PFSK-1 (cell line): ENCODE measurements around the gene MAST4.

Experiments used
- POLR2AphosphoS5 ChIP-seq: IDR thresholded peaks from 2 replicates; pipeline ENCODE4 v1.6.1; 2012; ENCODE audit warnings: low read depth, mild to moderate bottlenecking, control low read depth, low read length, moderate library complexity
- REST ChIP-seq, 2 experiments: IDR thresholded peaks; 2 replicates each; pipeline versions ENCODE4 v1.6.1 to v1.8.0; 2011 to 2012; ENCODE audit warnings: low read depth in 2 of 2, low read length in 2 of 2, control low read depth in 1 of 2, inconsistent platforms in 1 of 2, mild to moderate bottlenecking in 1 of 2, moderate library complexity in 1 of 2; ENCODE audit not compliant: insufficient read depth in 1 of 2
- SIN3A ChIP-seq: IDR thresholded peaks from 2 replicates; pipeline ENCODE4 v1.6.1; 2012; ENCODE audit warnings: mild to moderate bottlenecking, low read length, moderate library complexity, borderline replicate concordance; ENCODE audit not compliant: insufficient read depth
- TAF1 ChIP-seq: IDR thresholded peaks from 2 replicates; pipeline ENCODE4 v1.6.1; 2012; ENCODE audit warnings: low read length, control low read depth, borderline replicate concordance; ENCODE audit not compliant: insufficient read depth

- no peak for TF ChIP-seq POLR2AphosphoS5
- no peak for TF ChIP-seq TAF1
- no peak for TF ChIP-seq SIN3A
- TF ChIP-seq REST (IDR thresholded peaks at IDR 0.05; ENCODE audit: insufficient read depth in 1 of 2, low read depth in 2 of 2, low read length in 2 of 2) = no peak
These were observed 556.2 kb downstream of the MAST4 start for GRCh38 chr5:67152400-67152799.
